OCI-LY7 (cell line): Measurements from ENCODE around the gene TPRA1. TPM values are rescaled to one million over a fixed set of nuclear protein-coding genes. Genes with fewer than 3 reads are reported as not detected.

Experiments used
- BruUV-seq: library from RNA; stranded (reverse); fragments of 400-500 nt; replicated peaks from 2 replicates; lab custom pipeline; 2021; lab: Mats Ljungman, UMichigan
- CTCF ChIA-PET: fragments of 300-600 bp; sonication (Branson Sonifier 250); formaldehyde crosslinking; loops from one replicate; lab custom pipeline; 2022; ENCODE audit warnings: antibody characterized with exemption; ENCODE audit not compliant: unreplicated experiment; lab: Charles Lee
- POLR2A ChIA-PET: fragments of 300-600 bp; sonication (Branson Sonifier 250); formaldehyde crosslinking; loops from one replicate; lab custom pipeline; 2022; ENCODE audit warnings: antibody characterized with exemption; lab: Charles Lee
- DNase-seq: peaks from one replicate; pipeline ENCODE4 v3.0.0-alpha.2; 2015; ENCODE audit warnings: low spot score
- H2AFZ ChIP-seq: fragments of 200-600 bp; sonication (generic), shearing (Covaris generic); 2 replicates; pipeline ENCODE4 v1.6.1; 2014; ENCODE audit warnings: mild to moderate bottlenecking, antibody characterized with exemption, low read length, moderate library complexity
- H3K27ac ChIP-seq: fragments of 200-600 bp; sonication (generic); 2 replicates; pipeline ENCODE4 v1.5.1; 2014; ENCODE audit warnings: mixed run types, low read depth, mild to moderate bottlenecking, moderate library complexity, low read length, inconsistent platforms; ENCODE audit not compliant: poor library complexity, severe bottlenecking
- H3K36me3 ChIP-seq: fragments of 200-600 bp; sonication (generic); 2 replicates; pipeline ENCODE4 v1.6.1; 2014; ENCODE audit warnings: mild to moderate bottlenecking, antibody characterized with exemption, low read length, moderate library complexity, mixed read lengths; ENCODE audit not compliant: insufficient read depth
- H3K4me1 ChIP-seq: fragments of 200-600 bp; sonication (generic); 2 replicates; pipeline ENCODE4 v1.5.1; 2014; ENCODE audit warnings: mild to moderate bottlenecking, low read length; ENCODE audit not compliant: insufficient read depth, poor library complexity, severe bottlenecking
- H3K4me2 ChIP-seq: fragments of 200-600 bp; sonication (generic); 2 replicates; pipeline ENCODE4 v1.6.1; 2014; ENCODE audit warnings: mild to moderate bottlenecking, low read length
- H3K4me3 ChIP-seq: fragments of 200-600 bp; sonication (generic); 2 replicates; pipeline ENCODE4 v1.5.1; 2014; ENCODE audit warnings: mild to moderate bottlenecking, low read depth, low read length; ENCODE audit not compliant: poor library complexity, severe bottlenecking
- H3K79me2 ChIP-seq: fragments of 200-600 bp; sonication (generic); 2 replicates; pipeline ENCODE4 v1.6.1; 2016; ENCODE audit warnings: low read depth, mild to moderate bottlenecking, low read length, moderate library complexity, mixed read lengths; ENCODE audit not compliant: insufficient read depth
- H3K9me2 ChIP-seq: fragments of 200-600 bp; sonication (generic); 2 replicates; pipeline ENCODE4 v1.6.1; 2016; ENCODE audit warnings: mild to moderate bottlenecking, low read length, mixed read lengths; ENCODE audit not compliant: insufficient read depth
- H3K9me3 ChIP-seq: fragments of 200-600 bp; sonication (generic); 2 replicates; pipeline ENCODE4 v1.6.1; 2014; ENCODE audit warnings: mild to moderate bottlenecking, mixed run types, low read length, mixed read lengths
- H4K20me1 ChIP-seq: fragments of 200-600 bp; sonication (generic); 2 replicates; pipeline ENCODE4 v1.6.1; 2014; ENCODE audit warnings: mild to moderate bottlenecking, antibody characterized with exemption, low read length, moderate library complexity, mixed read lengths; ENCODE audit not compliant: insufficient read depth
- CTCF ChIP-seq: fragments of 200-600 bp; sonication (generic); conservative IDR thresholded peaks from 2 replicates; pipeline ENCODE4 v1.5.1; 2014; ENCODE audit warnings: mild to moderate bottlenecking, antibody characterized with exemption, low read length, moderate library complexity, mixed read lengths
- EZH2phosphoT487 ChIP-seq: fragments of 200-600 bp; sonication (generic); IDR thresholded peaks from 2 replicates; pipeline ENCODE4 v1.6.1; 2018; ENCODE audit warnings: low read depth, borderline replicate concordance, mild to moderate bottlenecking, mixed run types, antibody characterized with exemption, low read length, moderate library complexity, mixed read lengths
- intact Hi-C: fragments of 100-400 bp; cut with micrococcal nuclease; formaldehyde crosslinking; loops from one replicate; pipeline ENCODE4 v1.10.0; 2022; ENCODE audit not compliant: unreplicated experiment
- total RNA-seq, 2 experiments: library from RNA; depleted of rRNA in 1 of 2; stranded (reverse); fragments of >200 nt in 1 of 2; shearing (Covaris generic) in 1 of 2; gene quantifications; 2 replicates each; pipeline ENCODE4 v1.2.3, GENCODE V29; 2014 to 2022

TPRA1 gene
- total RNA-seq, 2 experiments from 2014 or later, result 32.3 to 51.4 TPM

DNA sequence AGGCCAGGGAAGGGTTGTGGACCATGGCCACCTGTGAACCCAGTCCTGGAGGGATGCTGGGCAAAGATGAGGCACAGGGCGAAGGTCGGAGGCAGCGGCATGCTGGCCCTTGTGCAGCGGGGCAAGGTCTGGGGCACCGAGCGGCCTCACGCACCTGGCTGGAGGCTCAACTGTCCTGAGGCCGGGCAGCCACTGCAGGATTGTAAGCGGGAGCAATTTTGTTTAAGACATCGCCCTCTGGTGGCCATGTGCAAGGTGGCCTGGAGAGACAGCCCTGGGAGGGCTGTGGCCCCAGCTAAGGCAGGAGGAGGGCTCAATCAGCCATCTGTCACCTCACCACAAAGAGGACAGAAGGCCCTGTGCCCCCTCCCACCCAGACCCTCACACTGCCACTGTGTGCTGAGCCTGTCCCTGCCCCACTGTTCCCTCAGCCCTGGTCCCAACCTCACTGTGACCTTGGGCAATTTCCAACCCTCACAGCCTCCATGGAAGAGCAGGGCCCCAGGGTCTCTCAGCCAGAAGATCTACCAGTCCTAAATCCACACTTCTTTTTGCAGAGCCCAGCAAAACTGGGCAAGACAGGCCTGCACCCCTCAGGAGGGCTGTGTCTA lies 46.2 kb downstream of the TPRA1 start:
- POLR2A ChIA-PET, result no interaction called here
- CTCF ChIA-PET, result no interaction called here
- TF ChIP-seq EZH2phosphoT487 (no peak), CTCF (peak; percentile 85)
- H3K27ac ChIP-seq, result no peak overlapping the region
- H3K4me3 ChIP-seq, result no peak overlapping the region
- BruUV-seq, result no TSS peak
- no peaks in the 10 kb centered on the region for H3K9me2 ChIP-seq
- H2AFZ ChIP-seq, result no peak overlapping the region
- no peak overlapping the region for H3K4me2 ChIP-seq
- peaks cover 3% of the 10 kb centered on the region for H3K4me1 ChIP-seq
- no peaks in the 10 kb centered on the region for H3K79me2 ChIP-seq
- no peaks in the 10 kb centered on the region for H4K20me1 ChIP-seq
- no peaks in the 10 kb centered on the region for H3K36me3 ChIP-seq
- intact Hi-C loops, result loop anchor here (2.0 to 10.0 kb wide), 3 partner anchors 167 to 869 kb away; no protein-coding TSS in a partner anchor
- H3K9me3 ChIP-seq, result no peaks in the 10 kb centered on the region
- DNase-seq, result peak; percentile 78

DNA sequence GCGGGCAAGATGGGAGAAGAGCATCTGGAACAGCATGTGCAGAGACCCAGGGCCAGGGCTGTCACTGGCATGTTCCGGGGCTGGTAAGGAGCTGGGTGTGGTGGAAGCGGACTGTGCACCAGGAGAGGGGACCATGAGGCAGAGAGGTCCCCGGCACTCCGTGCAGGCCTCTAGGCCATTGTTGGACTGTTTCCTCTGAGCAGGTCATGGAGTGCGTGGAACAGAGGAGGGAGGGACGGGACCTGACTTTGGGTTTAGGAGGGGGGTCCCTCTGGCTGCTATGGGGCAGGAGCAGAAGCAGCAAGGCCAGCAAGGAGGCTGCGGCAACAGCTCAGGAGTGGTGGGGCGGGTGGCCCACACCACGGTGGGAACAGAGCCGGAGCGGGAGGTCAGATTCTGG lies 47.1 kb downstream of the TPRA1 start:
- H3K4me3 ChIP-seq, result no peak overlapping the region
- no peaks in the 10 kb centered on the region for H3K36me3 ChIP-seq
- intact Hi-C loops, result loop anchor here (5.0 to 10.0 kb wide), 2 partner anchors 166 to 869 kb away; no protein-coding TSS in a partner anchor
- H3K9me3 ChIP-seq, result no peaks in the 10 kb centered on the region
- TF ChIP-seq EZH2phosphoT487, result no peak
- TF ChIP-seq CTCF, result no peak
- POLR2A ChIA-PET, result no interaction called here
- H4K20me1 ChIP-seq, result no peaks in the 10 kb centered on the region
- H3K9me2 ChIP-seq, result no peaks in the 10 kb centered on the region
- H3K4me1 ChIP-seq, result peaks cover 3% of the 10 kb centered on the region
- no peak for DNase-seq
- no peak overlapping the region for H3K4me2 ChIP-seq
- BruUV-seq, result no TSS peak
- H2AFZ ChIP-seq, result no peak overlapping the region
- H3K27ac ChIP-seq, result no peak overlapping the region
- CTCF ChIA-PET, result no interaction called here
- no peaks in the 10 kb centered on the region for H3K79me2 ChIP-seq

DNA sequence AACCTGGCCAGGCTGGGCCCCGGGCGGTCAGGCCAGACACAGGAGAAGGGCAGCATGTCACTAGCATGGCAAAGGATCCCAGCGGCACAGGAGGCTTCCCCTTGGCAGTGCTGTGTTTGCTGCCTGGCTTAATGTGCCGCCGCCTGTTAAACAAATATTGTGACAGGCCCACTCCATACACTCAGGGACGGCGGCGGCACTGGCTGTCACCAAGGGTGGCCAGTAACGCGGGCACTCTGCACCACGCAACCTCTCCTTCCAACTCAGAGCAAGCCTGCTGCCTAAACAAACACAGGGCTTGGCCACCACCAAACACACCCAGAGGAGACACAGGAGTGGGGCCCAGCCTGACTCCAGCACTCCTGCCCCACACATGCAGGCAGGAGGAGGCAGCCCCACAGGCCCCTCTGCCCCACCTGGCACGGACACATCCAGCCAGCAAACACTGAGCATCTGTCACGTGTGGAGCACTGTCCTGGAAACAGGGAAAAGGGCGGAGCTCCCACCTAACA lies 48.0 kb downstream of the TPRA1 start:
- Histone ChIP-seq H3K9me3 (no peaks in the 10 kb centered on the region), H3K36me3 (no peaks in the 10 kb centered on the region), H3K4me1 (no peaks in the 10 kb centered on the region), H3K27ac (no peak overlapping the region), H3K79me2 (no peaks in the 10 kb centered on the region), H3K4me2 (no peak overlapping the region), H2AFZ (no peak overlapping the region), H4K20me1 (no peaks in the 10 kb centered on the region), H3K9me2 (no peaks in the 10 kb centered on the region), H3K4me3 (no peak overlapping the region)
- CTCF ChIA-PET, result no interaction called here
- no TSS peak for BruUV-seq
- intact Hi-C loops, result loop anchor here (5.0 to 10.0 kb wide), 2 partner anchors 165 to 868 kb away; no protein-coding TSS in a partner anchor
- DNase-seq, result no peak
- POLR2A ChIA-PET, result no interaction called here
- TF ChIP-seq CTCF, result no peak
- TF ChIP-seq EZH2phosphoT487, result no peak
